ENCODE data around the gene LGI4.

- TF ChIP-seq HMGXB4 (CRISPR knock-in tag; IDR thresholded peaks at IDR 0.05; ENCODE audit: borderline replicate concordance) (no peak), MAFK (IDR thresholded peaks at IDR 0.05; ENCODE audit: partially characterized antibody) (no peak), KDM5A (IDR thresholded peaks at IDR 0.05) (no peak), JUN (IDR thresholded peaks at IDR 0.05) (no peak), SREBF2 (IDR thresholded peaks at IDR 0.05) (no peak), HDAC2 (IDR thresholded peaks at IDR 0.05) (no peak)
- TF ChIP-seq, protein P1, sequence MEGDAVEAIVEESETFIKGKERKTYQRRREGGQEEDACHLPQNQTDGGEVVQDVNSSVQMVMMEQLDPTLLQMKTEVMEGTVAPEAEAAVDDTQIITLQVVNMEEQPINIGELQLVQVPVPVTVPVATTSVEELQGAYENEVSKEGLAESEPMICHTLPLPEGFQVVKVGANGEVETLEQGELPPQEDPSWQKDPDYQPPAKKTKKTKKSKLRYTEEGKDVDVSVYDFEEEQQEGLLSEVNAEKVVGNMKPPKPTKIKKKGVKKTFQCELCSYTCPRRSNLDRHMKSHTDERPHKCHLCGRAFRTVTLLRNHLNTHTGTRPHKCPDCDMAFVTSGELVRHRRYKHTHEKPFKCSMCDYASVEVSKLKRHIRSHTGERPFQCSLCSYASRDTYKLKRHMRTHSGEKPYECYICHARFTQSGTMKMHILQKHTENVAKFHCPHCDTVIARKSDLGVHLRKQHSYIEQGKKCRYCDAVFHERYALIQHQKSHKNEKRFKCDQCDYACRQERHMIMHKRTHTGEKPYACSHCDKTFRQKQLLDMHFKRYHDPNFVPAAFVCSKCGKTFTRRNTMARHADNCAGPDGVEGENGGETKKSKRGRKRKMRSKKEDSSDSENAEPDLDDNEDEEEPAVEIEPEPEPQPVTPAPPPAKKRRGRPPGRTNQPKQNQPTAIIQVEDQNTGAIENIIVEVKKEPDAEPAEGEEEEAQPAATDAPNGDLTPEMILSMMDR (IDR thresholded peaks at IDR 0.05) = no peak
Measured at GRCh38 chr19:35176181-35176570, 41.3 kb upstream of the LGI4 start.

All from A549 (cell line).